ENCODE data around the gene MARCHF5. TPM values are rescaled to one million over a fixed set of nuclear protein-coding genes. Genes with fewer than 3 reads are reported as not detected.
A peak's percentile ranks its signal among the peaks of the same experiment; 100 is the strongest.
"Not testable (repeated sequence)": the region's sequence is repeated elsewhere in the genome, so short reads cannot be mapped to it uniquely, and the experiment has no call there.

The MARCHF5 gene
- total RNA-seq, 1 donor from 2014 or later: 32.9 TPM

- intact Hi-C loops (cut with micrococcal nuclease): no loop called here
- DNase-seq (no peak), ATAC-seq (no peak)
Measured at GRCh38 chr10:92363498-92363897, 72.5 kb downstream of the MARCHF5 start.

DNA sequence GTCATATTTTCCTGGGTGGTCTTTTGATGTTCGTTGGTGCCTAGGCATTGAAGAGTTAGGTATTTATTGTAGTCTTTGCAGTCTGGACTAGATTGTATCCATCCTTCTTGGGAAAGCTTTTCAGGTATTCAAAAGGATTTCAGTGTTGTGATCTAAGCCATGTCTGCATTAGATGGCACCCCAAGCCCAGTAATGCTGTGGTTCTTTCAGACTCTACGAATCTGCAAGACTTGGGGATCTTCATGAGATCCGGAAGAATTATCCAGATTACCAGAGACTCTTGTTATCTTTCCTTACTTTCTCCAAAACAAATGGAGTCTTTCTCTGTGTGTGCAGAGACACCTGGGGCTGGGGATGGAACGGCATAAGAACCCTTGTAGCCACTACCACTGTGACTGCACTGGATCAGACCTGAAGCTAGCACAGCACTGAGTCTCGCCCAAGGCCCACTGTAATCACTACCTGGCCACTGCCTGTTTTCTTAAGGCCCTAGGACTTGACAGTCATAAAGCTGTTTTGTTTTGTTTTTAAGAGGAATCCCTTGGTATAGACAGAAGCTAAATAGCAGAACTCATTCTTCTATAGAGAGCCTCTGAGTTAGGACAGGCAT, 75.5 kb downstream of the MARCHF5 start:
- intact Hi-C loops (cut with micrococcal nuclease): no loop called here
- no peak for DNase-seq
- ATAC-seq: no peak

DNA sequence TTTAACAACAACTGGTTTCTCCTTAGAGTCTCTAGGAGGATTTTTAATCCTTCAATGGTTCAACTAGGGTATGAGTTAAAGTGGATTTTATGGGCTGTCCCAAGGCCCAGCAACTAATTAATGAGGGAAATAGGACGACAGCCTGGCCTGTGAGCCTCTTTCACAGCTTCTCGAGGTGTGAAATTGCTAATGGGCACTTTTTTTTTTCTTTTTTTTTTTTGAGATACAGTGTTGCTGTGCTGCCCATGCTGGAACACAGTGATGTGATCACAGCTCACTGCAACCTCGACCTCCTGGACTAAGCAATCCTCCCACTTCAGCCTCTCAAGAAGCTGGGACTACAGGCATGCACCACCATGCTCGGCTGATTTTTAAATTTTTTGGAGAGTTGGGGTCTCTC, 87.0 kb downstream of the MARCHF5 start:
- intact Hi-C loops (cut with micrococcal nuclease): no loop called here
- ATAC-seq (no peak), DNase-seq (no peak)

DNA sequence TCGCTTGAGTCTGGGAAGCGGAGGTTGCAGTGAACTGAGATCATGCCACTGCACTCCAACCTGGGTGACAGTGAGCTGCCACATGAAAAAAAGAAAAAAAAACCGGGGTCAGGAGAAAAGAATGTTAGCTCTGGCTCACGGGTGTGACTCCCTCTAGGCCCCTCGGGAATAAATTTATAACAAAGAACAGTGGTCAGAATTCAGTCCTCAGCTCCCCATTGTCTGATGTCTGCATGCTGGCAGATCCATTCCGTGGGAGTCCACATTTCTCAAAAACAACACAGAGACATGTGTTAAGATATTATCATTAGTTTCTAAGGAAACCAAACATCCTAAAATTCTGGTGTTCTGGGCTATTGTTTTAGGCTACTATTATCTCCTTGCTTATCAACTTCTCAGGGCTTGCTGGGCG, 90.6 kb downstream of the MARCHF5 start:
- peak; percentile 66 for ATAC-seq
- intact Hi-C loops (cut with micrococcal nuclease): no loop called here
- no peak for DNase-seq

DNA sequence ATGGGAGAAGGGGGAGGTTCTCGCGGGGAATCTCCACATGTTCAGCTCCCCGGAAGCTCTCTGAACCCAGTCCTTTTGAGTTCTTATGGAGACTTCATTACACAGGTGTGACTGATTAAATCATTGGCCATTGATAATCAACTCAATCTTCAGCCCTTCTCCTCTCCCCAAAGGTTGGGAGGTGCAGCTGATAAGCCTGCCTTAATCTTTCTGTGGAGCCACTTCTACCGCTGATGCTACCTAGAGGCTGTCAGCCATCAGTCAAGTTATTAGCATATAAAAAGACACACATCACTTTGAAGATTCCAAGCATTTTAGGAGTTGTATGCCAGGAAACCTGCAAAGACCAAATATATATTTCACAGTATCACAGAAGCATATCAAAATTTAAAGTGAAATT, 91.7 kb downstream of the MARCHF5 start:
- no peak for DNase-seq
- ATAC-seq: no peak
- intact Hi-C loops (cut with micrococcal nuclease): no loop called here

DNA sequence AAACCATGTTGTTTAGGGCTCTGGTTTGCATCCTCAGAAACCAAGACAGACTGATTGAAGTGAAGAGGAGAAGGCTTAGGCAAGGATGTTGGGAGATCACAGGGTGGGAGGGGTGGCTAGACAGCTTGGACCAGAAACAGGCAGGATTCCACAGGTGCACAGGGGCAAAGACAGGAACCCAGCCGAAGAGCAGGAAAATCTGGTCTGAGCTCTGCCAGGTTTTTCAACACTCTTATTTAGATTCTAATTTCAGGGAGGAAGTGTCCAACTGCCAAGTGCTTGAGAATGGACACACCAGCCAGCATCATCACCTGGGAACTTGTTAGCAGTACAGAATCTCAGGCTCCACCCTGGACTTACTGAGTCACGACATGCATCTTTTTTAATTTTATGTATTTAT, 93.8 kb downstream of the MARCHF5 start:
- no peak for DNase-seq
- intact Hi-C loops (cut with micrococcal nuclease): no loop called here
- ATAC-seq: no peak

DNA sequence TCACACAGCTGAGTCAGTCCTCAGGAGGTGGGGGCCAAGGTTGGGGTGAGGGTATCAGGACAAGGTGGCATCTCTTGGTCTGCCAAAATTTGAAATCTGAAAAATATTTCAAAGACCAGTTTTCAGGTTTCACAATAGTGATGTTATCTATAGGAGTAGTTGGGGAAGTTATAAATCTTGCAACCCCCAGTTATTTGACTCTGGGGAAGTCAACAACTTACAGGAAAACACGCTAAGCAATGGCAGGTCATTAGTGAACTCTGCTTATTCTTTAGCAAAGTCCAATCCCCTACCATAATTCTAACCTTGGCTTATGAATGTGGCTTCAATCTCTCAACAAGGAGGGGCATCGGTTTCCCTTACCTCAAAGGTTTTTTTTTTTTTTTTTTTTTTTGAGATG, 94.9 kb downstream of the MARCHF5 start:
- intact Hi-C loops (cut with micrococcal nuclease): no loop called here
- DNase-seq (no peak), ATAC-seq (no peak)

DNA sequence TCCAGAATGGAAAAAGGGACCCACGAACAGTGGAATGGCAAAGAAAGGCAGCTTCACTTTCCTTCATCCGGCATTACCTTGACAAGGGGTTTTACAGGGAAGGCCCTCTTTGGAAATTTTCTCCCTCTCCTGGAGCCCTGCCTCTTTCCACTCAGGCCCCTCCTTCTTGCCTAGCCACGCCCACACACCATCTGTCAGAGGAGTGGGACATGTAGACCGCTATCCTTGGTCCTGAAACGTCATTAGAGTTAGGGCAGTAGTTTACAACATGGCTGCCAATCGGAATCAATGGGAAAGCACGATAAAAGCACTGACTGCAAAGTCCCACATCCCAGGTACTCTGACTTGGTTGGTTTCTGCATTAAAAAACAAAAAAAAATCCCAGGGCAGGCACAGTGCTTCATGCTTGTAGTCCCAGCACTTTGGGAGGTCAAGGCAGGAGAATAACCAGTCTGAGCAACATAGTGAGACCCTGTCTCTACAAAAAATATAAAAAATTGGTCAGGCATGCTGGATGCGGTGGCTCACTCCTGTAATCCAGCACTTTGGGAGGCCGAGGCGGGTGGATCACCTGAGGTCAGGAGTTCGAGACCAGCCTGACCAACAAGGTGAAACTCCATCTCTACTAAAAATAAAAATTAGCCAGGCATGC, 96.4 kb downstream of the MARCHF5 start:
- ATAC-seq: peak; percentile 44
- intact Hi-C loops (cut with micrococcal nuclease): no loop called here
- DNase-seq: no peak

- intact Hi-C loops (cut with micrococcal nuclease); DNase-seq; ATAC-seq: not testable (repeated sequence)
Measured at GRCh38 chr10:92393173-92393572, 102.2 kb downstream of the MARCHF5 start.

- no peak for ATAC-seq
- intact Hi-C loops (cut with micrococcal nuclease): no loop called here
Measured at GRCh38 chr10:92395271-92395670, 104.3 kb downstream of the MARCHF5 start.

DNA sequence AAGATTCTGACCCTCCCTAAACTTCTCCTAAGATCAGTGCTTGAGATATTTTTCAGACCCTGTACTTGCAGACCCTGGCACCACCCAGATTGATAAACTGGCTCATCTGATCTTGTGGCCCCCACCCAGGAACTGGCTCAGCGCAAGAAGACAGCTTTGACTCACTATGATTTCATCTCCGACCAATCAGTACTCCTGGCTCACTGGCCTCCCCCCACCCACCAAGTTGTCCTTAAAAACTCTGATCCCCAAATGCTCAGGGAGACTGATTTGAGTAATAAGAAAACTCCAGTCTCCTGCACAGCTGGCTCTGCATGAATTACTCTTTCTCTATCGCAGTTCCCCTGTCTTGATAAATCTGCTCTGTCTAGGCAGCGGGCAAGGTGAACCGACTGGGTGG, 111.3 kb downstream of the MARCHF5 start:
- DNase-seq; ATAC-seq; intact Hi-C loops (cut with micrococcal nuclease): not testable (repeated sequence)

More at GRCh38 chr10:92395271-92395670, 104.3 kb downstream of the MARCHF5 start:
- DNase-seq: no peak

Other genes with a start within 250 kb of the MARCHF5 start
- gene CPEB3, start 89 bp upstream of the MARCHF5 start, total RNA-seq: 18.0 TPM